DOHH2 (cell line): Measurements from ENCODE around the gene SPDL1.

Experiments
- H3F3A ChIP-seq: fragments of 200-600 bp; sonication (generic), shearing (Covaris generic); 2 replicates; pipeline ENCODE4 v1.6.0; 2016; ENCODE audit warnings: antibody characterized with exemption, mild to moderate bottlenecking; ENCODE audit not compliant: control insufficient read depth, insufficient read depth
- H3K27ac ChIP-seq: fragments of 200-600 bp; sonication (generic); 2 replicates; pipeline ENCODE4 v1.5.1; 2014; ENCODE audit warnings: low read depth, mild to moderate bottlenecking, low read length, moderate library complexity
- H3K27me3 ChIP-seq: fragments of 200-600 bp; sonication (generic); 2 replicates; pipeline ENCODE4 v1.6.1; 2014; ENCODE audit warnings: mild to moderate bottlenecking, low read length, mixed read lengths; ENCODE audit not compliant: control insufficient read depth
- H3K36me3 ChIP-seq: fragments of 200-600 bp; sonication (generic); 2 replicates; pipeline ENCODE4 v1.6.1; 2014; ENCODE audit warnings: mild to moderate bottlenecking, low read length, moderate library complexity, mixed read lengths; ENCODE audit not compliant: control insufficient read depth
- H3K4me1 ChIP-seq: fragments of 200-600 bp; sonication (generic); 2 replicates; pipeline ENCODE4 v1.6.1; 2014; ENCODE audit warnings: mild to moderate bottlenecking, low read length, mixed read lengths; ENCODE audit not compliant: control insufficient read depth
- H3K4me2 ChIP-seq: fragments of 200-600 bp; sonication (generic); 2 replicates; pipeline ENCODE4 v1.6.0; 2014; ENCODE audit warnings: mild to moderate bottlenecking, low read length, moderate library complexity
- H3K4me3 ChIP-seq: fragments of 200-600 bp; sonication (generic); 2 replicates; pipeline ENCODE4 v1.5.1; 2014; ENCODE audit warnings: mild to moderate bottlenecking, low read length, mixed read lengths
- H3K79me2 ChIP-seq: fragments of 200-600 bp; sonication (generic); 2 replicates; pipeline ENCODE4 v1.6.1; 2014; ENCODE audit warnings: mild to moderate bottlenecking, low read length, mixed read lengths; ENCODE audit not compliant: control insufficient read depth
- H3K9me2 ChIP-seq: fragments of 200-600 bp; sonication (generic); replicated peaks from 2 replicates; pipeline ENCODE4 v1.6.1; 2014; ENCODE audit warnings: mild to moderate bottlenecking, low read length, mixed read lengths; ENCODE audit not compliant: control insufficient read depth
- H3K9me3 ChIP-seq: fragments of 200-600 bp; sonication (generic); 2 replicates; pipeline ENCODE4 v1.6.1; 2014; ENCODE audit warnings: antibody characterized with exemption, low read length, mixed read lengths; ENCODE audit not compliant: control insufficient read depth, insufficient read depth
- H4K20me1 ChIP-seq: fragments of 200-600 bp; sonication (generic); 2 replicates; pipeline ENCODE4 v1.6.0; 2014; ENCODE audit warnings: low read depth, mild to moderate bottlenecking, antibody characterized with exemption, low read length, moderate library complexity; ENCODE audit not compliant: control insufficient read depth, insufficient read depth
- EZH2phosphoT487 ChIP-seq: fragments of 200-600 bp; sonication (generic); IDR thresholded peaks from 2 replicates; pipeline ENCODE4 v1.6.1; 2017; ENCODE audit warnings: borderline replicate concordance, mild to moderate bottlenecking, antibody characterized with exemption, low read length, moderate library complexity, mixed read lengths
- TF ChIP-seq, protein P1 (sequence below): fragments of 200-600 bp; sonication (generic); IDR thresholded peaks from one replicate; pipeline ENCODE4 v1.5.1; 2014; ENCODE audit warnings: antibody characterized with exemption, mild to moderate bottlenecking, low read depth, low read length; ENCODE audit not compliant: poor library complexity, severe bottlenecking

SPDL1 gene

DNA sequence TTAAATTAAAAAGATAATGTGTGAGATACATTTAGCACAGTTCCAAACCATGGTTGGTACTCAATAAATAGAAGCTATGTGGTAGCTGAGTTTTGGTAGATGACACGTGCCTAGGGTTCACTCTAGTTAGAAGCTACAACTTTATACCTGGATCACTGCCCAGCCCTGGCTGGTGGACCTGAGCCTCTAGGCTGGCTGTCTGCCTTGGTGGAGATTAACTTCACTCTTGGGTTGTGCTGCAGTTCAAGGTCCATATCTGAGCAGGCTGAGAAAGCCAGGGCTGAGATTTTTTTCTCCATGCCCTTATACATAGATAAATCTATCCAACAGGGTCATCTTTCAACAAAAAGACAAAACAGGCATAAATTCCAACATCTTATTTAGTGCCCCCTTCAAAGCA, 44.6 kb upstream of the SPDL1 start:
- H4K20me1 ChIP-seq = no peaks in the 10 kb centered on the region
- no peaks in the 10 kb centered on the region for H3K4me1 ChIP-seq
- TF ChIP-seq, protein P1, sequence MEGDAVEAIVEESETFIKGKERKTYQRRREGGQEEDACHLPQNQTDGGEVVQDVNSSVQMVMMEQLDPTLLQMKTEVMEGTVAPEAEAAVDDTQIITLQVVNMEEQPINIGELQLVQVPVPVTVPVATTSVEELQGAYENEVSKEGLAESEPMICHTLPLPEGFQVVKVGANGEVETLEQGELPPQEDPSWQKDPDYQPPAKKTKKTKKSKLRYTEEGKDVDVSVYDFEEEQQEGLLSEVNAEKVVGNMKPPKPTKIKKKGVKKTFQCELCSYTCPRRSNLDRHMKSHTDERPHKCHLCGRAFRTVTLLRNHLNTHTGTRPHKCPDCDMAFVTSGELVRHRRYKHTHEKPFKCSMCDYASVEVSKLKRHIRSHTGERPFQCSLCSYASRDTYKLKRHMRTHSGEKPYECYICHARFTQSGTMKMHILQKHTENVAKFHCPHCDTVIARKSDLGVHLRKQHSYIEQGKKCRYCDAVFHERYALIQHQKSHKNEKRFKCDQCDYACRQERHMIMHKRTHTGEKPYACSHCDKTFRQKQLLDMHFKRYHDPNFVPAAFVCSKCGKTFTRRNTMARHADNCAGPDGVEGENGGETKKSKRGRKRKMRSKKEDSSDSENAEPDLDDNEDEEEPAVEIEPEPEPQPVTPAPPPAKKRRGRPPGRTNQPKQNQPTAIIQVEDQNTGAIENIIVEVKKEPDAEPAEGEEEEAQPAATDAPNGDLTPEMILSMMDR = no peak
- no peak for TF ChIP-seq EZH2phosphoT487
- H3K4me2 ChIP-seq = no peak overlapping the region
- peaks cover 12% of the 10 kb centered on the region; the same call in 1 of the 2 replicates for H3K27me3 ChIP-seq
- no peak overlapping the region for H3K4me3 ChIP-seq
- H3F3A ChIP-seq = no peaks in the 10 kb centered on the region
- no peaks in the 10 kb centered on the region for H3K9me3 ChIP-seq
- H3K27ac ChIP-seq = no peak overlapping the region
- H3K36me3 ChIP-seq = no peaks in the 10 kb centered on the region
- H3K9me2 ChIP-seq = no peaks in the 10 kb centered on the region
- no peaks in the 10 kb centered on the region for H3K79me2 ChIP-seq

DNA sequence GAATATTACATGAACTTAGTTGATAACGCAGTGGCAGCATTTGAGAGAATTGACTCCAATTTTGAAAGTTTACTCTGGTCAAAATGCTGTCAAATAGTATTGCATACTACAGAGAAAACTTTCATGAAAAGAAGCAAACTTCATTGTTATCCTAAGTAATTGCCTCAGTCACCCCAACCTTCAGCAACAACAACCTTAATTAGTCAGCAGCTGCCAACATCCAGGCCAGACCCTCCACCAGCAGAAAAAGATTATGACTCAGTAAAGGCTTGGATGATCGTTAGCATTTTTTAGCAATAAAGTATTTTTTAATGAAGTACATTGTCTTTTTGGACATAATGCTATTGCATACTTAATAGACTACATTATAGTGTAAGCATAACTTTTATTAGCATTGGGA, 40.8 kb upstream of the SPDL1 start:
- TF ChIP-seq, protein P1 = no peak
- no peak for TF ChIP-seq EZH2phosphoT487

DNA sequence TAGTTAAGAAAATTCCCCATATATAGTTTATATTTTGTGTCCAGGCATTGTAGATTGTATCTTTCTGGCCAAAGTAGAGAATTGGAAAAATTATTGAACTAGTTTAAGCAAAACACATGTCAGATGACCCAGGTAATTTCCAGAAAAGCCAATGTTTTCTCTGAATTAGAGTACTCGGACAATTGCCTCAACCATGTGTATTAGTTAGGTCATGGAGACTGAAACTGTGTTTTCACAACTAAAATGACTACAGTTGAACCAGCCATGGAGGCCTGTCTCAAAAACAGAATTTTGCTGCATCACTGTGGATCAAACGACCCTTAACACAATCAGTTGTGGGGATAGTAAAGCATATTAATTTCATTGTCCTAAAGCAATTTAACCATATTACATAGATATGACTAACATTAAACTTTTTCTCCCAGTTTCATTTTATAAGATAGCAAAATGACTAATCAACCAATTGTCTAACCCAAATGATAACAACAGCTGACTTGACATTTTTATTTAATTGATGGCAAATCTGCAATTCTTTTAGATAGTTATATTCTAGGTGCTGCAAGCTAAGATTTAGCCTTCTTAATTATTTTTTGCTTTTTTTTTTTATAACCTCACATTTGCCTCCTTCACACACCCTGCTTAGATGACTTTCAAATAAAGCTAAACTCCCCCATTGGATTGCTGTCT, 39.2 kb upstream of the SPDL1 start:
- TF ChIP-seq, protein P1 = no peak
- TF ChIP-seq EZH2phosphoT487 = no peak
- Histone ChIP-seq H3F3A (no peaks in the 10 kb centered on the region), H4K20me1 (no peaks in the 10 kb centered on the region), H3K9me3 (no peaks in the 10 kb centered on the region), H3K79me2 (no peaks in the 10 kb centered on the region), H3K9me2 (no peaks in the 10 kb centered on the region), H3K4me3 (no peak overlapping the region), H3K4me2 (no peak overlapping the region), H3K27me3 (peaks cover 14% of the 10 kb centered on the region), H3K27ac (no peak overlapping the region), H3K4me1 (no peaks in the 10 kb centered on the region), H3K36me3 (no peaks in the 10 kb centered on the region)

More for the DNA sequence above, 40.8 kb upstream of the SPDL1 start:
- peaks cover 6% of the 10 kb centered on the region for H3K27me3 ChIP-seq
- H3K79me2 ChIP-seq = no peaks in the 10 kb centered on the region
- no peaks in the 10 kb centered on the region for H3K9me3 ChIP-seq
- H3K9me2 ChIP-seq = no peaks in the 10 kb centered on the region
- no peak overlapping the region for H3K4me2 ChIP-seq
- H4K20me1 ChIP-seq = no peaks in the 10 kb centered on the region
- no peak overlapping the region for H3K4me3 ChIP-seq
- no peaks in the 10 kb centered on the region for H3F3A ChIP-seq
- no peaks in the 10 kb centered on the region for H3K36me3 ChIP-seq
- no peaks in the 10 kb centered on the region for H3K4me1 ChIP-seq
- H3K27ac ChIP-seq = no peak overlapping the region
